ENCODE measurements around the gene VTI1A. TPM values are rescaled to one million over a fixed set of nuclear protein-coding genes. Genes with fewer than 3 reads are reported as not detected.
A peak's percentile ranks its signal among the peaks of the same experiment; 100 is the strongest.
"Not testable (repeated sequence)": the region's sequence is repeated elsewhere in the genome, so short reads cannot be mapped to it uniquely, and the experiment has no call there.

Gene VTI1A
- total RNA-seq, 4 donors from 2014 or later = 43.5 to 80.4 (median 62.3) TPM

DNA sequence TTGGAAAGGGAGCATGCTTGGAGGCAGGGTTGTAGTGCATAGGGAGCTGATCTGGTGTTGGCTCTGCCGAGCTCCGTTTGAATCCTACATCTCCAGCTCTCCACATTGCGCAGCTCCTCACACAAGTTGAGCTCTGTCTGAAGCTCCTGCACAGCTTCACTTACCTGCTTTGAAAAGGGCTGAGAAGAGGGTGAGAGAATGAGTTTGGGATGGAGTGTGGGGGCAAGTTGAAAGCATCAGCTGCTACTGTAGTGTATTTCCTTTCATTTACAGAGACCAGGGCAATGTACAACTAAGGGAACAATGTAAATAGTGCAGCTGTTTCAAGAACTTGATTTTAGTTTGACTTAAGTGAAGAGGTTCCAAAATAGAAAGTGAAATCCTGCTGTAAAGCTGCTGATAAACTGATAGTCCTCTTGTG, 88.5 kb downstream of the VTI1A start:
- TF ChIP-seq, protein P1, sequence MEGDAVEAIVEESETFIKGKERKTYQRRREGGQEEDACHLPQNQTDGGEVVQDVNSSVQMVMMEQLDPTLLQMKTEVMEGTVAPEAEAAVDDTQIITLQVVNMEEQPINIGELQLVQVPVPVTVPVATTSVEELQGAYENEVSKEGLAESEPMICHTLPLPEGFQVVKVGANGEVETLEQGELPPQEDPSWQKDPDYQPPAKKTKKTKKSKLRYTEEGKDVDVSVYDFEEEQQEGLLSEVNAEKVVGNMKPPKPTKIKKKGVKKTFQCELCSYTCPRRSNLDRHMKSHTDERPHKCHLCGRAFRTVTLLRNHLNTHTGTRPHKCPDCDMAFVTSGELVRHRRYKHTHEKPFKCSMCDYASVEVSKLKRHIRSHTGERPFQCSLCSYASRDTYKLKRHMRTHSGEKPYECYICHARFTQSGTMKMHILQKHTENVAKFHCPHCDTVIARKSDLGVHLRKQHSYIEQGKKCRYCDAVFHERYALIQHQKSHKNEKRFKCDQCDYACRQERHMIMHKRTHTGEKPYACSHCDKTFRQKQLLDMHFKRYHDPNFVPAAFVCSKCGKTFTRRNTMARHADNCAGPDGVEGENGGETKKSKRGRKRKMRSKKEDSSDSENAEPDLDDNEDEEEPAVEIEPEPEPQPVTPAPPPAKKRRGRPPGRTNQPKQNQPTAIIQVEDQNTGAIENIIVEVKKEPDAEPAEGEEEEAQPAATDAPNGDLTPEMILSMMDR (IDR thresholded peaks at IDR 0.05) = no peak
- no peak for DNase-seq (ENCODE audit: low spot score)
- ATAC-seq (ENCODE audit: low FRiP score) = peak; percentile 44

DNA sequence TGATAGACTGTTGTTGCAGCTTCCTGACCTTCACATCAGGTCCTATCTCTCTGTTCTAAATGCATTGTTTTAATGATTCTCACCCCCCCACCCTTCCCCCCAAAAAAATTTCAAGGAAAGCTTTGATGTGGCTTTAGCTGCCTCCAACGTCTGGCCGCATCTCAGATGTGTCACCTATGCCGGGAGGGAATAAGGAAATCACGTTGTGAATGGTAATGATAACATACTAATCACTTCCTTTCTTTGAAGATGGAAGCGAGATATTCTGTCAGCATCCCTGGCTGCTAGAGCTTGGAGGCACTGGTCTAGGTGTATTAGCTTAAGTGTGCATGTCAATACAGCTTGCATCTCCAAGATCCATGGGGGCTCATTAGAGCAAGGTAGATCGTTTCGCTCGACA, 89.6 kb downstream of the VTI1A start:
- ATAC-seq (ENCODE audit: low FRiP score) (no peak), DNase-seq (ENCODE audit: low spot score) (no peak)
- TF ChIP-seq, protein P1 (IDR thresholded peaks at IDR 0.05) = no peak

DNA sequence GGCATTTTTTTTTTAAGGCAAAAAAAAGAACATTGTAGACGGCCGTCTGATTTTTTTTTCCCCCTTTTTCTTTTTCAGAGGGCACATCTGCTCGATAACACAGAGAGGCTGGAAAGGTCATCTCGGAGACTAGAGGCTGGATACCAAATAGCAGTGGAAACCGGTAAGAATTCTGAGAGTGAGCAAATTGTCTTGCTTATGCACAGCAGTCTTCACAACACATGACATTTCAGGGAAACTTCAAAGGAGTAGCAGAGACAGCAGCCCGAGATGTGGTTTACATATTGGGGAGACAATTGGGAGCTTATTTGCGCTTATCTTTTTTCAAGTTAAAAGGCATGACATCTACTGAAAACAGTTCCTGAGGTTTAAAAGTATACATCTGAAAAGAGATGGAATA, 91.2 kb downstream of the VTI1A start:
- TF ChIP-seq, protein P1 (IDR thresholded peaks at IDR 0.05) = no peak
- no peak for DNase-seq (ENCODE audit: low spot score)
- ATAC-seq (ENCODE audit: low FRiP score) = no peak

DNA sequence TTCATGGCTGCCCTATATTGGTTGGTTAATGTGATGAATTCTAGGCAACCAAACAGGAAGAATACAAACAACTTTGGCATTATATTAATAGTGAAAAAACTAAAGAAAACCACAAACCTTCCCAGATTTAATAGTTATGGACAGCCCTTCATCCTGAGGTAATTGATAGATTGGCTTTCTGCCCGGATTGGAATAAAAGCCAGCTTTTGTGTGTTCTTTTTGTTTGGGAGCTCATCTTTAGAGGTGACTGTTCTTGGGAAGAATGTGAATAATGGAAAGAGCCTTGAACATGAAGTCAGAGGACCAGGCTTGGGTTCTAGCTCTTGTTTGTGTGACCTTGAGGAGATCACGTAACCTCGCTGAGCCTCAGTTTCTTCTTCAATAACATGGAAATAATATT, 92.3 kb downstream of the VTI1A start:
- no peak for DNase-seq (ENCODE audit: low spot score)
- TF ChIP-seq, protein P1 (IDR thresholded peaks at IDR 0.05) = no peak
- no peak for ATAC-seq (ENCODE audit: low FRiP score)

DNA sequence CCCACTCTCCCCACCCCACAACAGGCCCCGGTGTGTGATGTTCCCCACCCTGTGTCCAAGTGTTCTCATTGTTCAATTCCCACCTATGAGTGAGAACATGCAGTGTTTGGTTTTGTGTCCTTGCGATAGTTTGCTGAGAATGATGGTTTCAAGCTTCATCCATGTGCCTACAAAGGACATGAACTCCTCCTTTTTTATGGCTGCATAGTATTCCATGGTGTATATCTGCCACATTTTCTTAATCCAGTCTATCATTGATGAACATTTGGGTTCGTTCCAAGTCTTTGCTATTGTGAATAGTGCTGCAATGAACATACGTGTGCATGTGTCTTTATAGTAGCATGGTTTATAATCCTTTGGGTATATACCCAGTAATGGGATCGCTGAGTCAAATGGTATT, 95.8 kb downstream of the VTI1A start:
- ATAC-seq (ENCODE audit: low FRiP score); DNase-seq (ENCODE audit: low spot score): not testable (repeated sequence)

DNA sequence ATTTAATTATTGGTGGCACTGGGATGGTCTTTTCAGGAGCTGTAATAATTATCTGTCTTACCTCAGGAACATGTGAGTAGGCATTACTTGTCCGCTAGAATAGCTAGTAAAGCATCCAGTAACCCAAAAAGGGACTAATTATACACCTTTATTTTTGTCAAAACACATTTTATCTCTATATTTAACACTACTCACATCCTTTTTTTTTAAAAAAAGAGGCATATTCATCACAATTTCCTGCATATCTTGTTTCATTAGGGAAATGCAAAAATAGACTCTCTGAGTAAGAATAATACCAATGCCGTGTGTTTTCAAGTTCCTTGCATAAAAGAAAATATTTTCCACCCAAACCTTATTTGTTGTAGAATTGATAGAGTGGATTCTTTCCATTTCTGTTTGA, 99.5 kb downstream of the VTI1A start:
- ATAC-seq (ENCODE audit: low FRiP score) = no peak
- DNase-seq (ENCODE audit: low spot score) = no peak
- TF ChIP-seq, protein P1 (IDR thresholded peaks at IDR 0.05) = no peak

DNA sequence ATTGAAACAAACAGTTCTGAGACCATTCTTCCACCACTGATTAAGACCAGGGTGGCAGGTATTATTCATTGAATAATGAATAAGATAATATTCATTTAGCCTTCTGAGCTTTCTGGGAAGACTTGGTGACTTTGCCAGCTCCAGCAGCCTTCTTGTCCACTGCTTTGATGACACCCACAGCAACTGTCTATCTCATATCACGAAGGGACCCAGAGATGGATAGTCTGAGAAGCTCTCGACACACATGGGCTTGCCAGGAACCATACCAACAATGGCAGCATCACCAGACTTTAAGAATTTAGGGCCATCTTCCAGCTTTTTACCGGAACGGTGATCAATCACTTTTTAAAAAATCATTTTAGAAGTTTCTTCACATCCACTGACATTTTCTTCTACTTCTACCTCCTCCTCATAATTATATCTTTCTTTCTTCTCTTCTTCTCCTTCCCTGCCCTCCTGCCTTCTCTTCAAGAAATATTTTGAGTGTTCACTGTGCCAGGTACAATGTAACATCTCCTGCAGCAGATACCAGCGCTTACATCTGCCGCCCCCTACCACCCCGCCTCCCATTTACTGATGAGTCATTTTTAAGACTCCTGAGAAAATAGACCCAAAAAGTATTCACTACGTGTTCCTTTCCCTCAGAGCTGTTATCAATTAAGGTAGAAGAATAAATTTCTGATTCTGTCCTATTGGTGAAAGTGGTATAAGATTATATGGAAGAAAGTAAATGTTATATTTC, 101.7 kb downstream of the VTI1A start:
- DNase-seq (ENCODE audit: low spot score) (no peak), ATAC-seq (ENCODE audit: low FRiP score) (no peak)
- TF ChIP-seq, protein P1 (IDR thresholded peaks at IDR 0.05) = no peak
